22Rv1 (cell line): ENCODE measurements around the gene RNF11.

ENCODE experiments used
- H3K27ac ChIP-seq: fragments of 450-650 bp; 2 replicates; pipeline ENCODE4 v1.5.1; 2017
- ZFX ChIP-seq: fragments of 450-650 bp; IDR thresholded peaks from 2 replicates; pipeline ENCODE4 v1.6.1; 2017; ENCODE audit warnings: antibody characterized with exemption, borderline replicate concordance
- TF ChIP-seq, protein P1 (sequence below): fragments of 450-650 bp; IDR thresholded peaks from 2 replicates; pipeline ENCODE4 v1.5.1; 2017; ENCODE audit warnings: mild to moderate bottlenecking

The RNF11 gene

DNA sequence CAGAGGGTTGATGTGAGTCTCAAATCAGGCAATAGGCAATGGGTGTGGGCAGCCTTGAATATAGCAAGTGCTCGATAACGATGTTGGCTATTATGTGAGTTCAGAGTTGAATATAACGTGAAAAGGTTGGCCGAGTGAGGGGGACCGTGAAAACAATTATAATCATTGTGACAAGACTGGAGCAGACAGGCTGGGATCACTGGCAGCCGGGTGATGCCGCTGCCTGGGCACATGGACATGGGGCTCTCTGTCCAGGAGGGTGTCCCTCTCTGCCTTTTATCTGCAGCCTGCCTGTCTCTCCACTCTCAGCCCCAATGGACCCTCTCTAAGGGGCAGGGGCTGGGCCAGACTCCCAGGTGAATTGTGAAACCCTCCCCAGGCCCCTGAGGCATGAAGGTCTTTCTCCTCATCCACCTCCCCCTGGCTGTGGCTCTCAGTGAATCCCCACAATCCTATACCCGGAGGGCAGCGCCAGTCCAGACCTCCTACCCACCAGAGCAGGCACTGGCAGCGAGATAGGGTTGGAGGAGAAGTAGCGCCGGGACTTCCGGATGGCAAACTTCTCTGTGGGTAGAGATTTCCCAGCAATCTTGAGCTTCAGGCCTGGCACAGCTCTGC is 57.9 kb downstream of the RNF11 start:
- TF ChIP-seq ZFX, result no peak
- TF ChIP-seq, protein P1, sequence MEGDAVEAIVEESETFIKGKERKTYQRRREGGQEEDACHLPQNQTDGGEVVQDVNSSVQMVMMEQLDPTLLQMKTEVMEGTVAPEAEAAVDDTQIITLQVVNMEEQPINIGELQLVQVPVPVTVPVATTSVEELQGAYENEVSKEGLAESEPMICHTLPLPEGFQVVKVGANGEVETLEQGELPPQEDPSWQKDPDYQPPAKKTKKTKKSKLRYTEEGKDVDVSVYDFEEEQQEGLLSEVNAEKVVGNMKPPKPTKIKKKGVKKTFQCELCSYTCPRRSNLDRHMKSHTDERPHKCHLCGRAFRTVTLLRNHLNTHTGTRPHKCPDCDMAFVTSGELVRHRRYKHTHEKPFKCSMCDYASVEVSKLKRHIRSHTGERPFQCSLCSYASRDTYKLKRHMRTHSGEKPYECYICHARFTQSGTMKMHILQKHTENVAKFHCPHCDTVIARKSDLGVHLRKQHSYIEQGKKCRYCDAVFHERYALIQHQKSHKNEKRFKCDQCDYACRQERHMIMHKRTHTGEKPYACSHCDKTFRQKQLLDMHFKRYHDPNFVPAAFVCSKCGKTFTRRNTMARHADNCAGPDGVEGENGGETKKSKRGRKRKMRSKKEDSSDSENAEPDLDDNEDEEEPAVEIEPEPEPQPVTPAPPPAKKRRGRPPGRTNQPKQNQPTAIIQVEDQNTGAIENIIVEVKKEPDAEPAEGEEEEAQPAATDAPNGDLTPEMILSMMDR, result no peak
- H3K27ac ChIP-seq, result no peak overlapping the region

DNA sequence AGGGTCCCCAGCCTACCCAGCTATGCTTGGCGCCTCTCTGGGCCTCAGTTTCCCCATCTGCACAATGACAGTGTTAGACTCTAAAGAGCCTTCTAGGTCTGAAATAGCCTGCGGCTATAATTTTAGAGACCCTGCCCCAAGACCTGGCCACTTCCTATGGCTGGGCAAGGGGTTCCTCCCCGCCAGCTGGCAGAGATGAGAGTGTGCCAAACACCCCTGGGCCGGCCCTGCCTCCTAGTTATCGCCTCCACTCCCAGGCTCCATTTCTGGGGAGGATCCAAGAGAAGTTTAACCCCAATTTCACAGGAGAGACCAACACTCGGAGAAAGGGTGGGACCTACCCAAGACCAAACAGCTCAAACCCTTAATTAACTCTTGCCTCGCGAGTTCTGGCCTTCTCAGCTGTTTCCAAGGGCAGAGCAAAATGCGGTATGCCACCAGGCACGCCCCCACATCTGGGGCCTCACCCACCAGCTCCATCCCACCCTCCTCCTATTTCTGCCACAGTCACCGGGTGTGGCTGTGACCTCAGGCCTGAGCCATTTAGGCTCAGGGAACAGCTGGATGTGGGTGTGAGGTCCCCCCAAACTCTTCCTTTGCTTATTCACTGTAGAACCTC is 58.6 kb downstream of the RNF11 start:
- no peak for TF ChIP-seq ZFX
- TF ChIP-seq, protein P1, result no peak
- H3K27ac ChIP-seq, result no peak overlapping the region

DNA sequence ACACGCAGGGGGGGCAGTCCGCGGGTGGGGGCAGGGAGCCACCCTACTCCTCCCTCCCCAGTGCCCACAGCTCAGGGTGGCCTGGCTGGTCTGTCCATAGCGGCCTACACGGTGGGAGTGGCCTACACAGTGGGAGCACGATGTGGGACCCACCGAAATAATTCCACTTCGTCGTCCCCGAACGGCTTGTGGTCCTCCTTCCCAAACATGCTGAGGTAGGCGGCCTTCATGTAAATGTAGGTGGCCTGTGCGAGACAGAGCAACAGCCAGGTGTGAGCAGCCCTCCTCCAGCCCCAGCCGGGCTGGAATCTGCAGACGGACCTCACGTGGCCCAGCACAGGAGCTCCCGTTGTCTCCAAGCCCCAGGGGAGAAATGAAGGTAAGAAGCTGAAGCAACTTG is 59.9 kb downstream of the RNF11 start:
- TF ChIP-seq, protein P1, result no peak
- TF ChIP-seq ZFX, result no peak
- no peak overlapping the region; the same call in 1 of the 2 replicates for H3K27ac ChIP-seq

DNA sequence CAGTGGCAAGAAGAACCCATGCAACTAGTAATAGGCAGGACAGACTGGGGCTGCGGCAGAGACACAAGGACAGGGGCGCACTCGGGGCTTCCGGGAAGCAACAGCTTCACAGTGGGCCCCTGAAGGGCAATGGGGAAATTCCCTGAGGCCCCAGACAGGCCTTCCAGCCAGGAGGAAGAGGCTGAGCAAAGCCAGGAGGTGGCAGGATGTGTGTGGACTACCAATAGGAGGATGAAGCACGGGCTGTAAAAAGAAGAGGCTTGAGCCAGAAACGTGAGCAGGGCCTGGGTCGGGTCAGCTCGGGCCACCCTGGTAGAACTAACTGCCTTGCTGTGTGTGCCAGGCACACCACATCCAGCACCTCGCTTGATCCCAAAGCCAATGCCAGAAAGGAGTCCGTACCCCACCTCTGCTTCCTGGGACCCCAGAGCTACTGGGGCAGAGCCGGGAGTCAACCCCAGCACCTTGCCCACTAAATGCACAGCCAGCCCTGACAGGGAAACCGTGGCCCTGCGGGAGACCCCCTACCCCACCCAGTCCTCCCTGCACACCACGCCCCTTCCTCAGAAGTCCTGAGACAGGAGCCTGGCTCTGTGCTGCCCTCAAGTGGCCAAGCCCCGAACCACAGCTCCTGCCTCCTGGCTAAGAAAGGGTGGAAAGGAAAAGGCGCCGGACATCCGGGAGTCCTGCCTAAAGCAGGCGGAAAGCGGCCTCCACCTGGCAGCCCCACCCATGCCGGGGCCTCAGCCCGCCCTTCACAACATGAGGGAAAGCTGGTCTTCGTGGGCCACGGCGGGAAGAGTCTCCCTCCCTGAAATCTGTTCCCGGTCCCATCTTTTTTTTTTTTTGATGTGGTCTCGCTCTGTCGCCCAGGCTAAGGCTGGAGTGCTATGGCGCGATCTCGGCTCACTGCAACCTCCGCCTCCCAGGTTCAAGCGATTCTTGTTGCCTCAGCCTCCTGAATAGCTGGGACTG is 60.6 kb downstream of the RNF11 start:
- H3K27ac ChIP-seq, result peak overlapping the region; percentile 67
- TF ChIP-seq, protein P1, result peak; percentile 98
- TF ChIP-seq ZFX, result no peak

DNA sequence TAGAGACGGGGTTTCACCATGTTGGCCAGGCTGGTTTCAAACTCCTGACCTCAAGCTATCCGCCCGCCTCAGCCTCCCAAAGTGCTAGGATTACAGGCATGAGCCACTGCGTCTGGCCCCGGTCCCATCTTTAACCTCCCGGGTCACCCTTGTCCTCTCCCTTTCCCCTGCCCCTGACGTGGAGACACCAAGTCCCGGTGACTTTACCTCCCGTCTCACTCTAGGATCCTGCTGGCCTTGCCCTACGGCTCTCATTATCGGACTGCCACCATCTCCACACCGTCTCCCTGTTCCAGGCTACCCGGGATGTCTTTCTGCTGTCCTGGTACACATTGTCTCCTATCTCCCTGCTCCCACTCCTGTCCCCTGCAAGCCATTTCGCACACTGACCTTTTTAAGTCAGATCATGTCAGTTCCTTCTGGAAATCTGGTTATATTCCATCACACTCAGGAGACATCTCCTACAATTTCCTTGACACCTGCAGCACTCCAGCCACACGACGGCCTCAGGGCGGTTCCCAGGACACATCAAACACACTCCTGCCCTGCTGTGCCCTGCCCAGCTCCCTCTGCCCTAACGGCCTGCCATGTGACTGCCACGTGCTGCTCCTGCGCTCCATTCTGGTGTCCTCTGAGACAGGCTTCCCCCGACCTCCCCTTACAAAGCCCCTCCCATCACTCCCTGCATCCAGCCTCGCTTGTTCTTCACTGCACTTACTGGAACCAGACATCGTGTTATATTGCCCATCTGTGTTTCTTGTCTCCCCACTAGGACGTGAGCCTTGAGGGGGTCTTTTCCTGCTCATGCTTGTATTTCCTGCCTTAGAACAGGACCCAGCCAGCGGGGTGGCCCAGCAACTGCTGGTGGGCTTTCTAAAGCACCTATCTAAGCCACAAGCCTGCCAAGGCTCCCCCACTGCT is 61.6 kb downstream of the RNF11 start:
- peak overlapping the region; percentile 67 for H3K27ac ChIP-seq
- TF ChIP-seq ZFX, result no peak
- TF ChIP-seq, protein P1, result no peak

DNA sequence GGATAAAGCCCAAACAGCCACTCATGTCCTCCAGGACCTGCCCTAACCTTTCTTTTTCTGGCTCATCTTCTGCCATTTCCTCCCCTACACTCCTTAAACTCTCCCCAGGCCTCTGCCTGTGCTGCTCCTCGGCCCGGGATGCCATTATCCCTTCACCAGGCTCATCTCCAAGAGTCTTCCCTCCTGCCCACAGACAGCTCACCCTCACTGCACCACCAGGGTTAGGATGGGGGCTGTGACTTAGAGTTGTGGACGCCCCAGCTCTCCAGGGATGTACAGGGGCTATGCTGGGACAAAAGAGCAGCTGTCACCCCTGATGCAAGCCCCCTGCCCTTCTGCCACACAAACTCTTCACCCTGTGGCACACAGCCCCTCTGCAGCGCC is 62.2 kb downstream of the RNF11 start:
- H3K27ac ChIP-seq, result no peak overlapping the region

More for the DNA sequence above, 62.2 kb downstream of the RNF11 start:
- TF ChIP-seq ZFX, result no peak
- TF ChIP-seq, protein P1, result no peak
